GM12873 (cell line): ENCODE results near the gene EEF1B2.

ENCODE experiments used
- CTCF ChIP-seq: IDR thresholded peaks from 2 replicates; pipeline ENCODE4 v1.5.1; 2012; ENCODE audit warnings: low read depth, mild to moderate bottlenecking, moderate library complexity, low read length, control low read depth; ENCODE audit not compliant: insufficient read depth; ENCODE audit errors: missing control alignments

EEF1B2 gene

GRCh38 chr2:206158563-206159345 lies 941 bp upstream of the EEF1B2 start:
- TF ChIP-seq CTCF: no peak

- no peak for TF ChIP-seq CTCF
Measured at GRCh38 chr2:206160125-206160806, 571 bp downstream of the EEF1B2 start.

- TF ChIP-seq CTCF: no peak
Measured at GRCh38 chr2:206160807-206161179, 1.1 kb downstream of the EEF1B2 start.

GRCh38 chr2:206163251-206163880 lies 3.7 kb downstream of the EEF1B2 start:
- no peak for TF ChIP-seq CTCF

GRCh38 chr2:206164261-206164862 lies 4.7 kb downstream of the EEF1B2 start:
- peak; percentile 57 for TF ChIP-seq CTCF

GRCh38 chr2:206173147-206173546 lies 13.5 kb downstream of the EEF1B2 start:
- TF ChIP-seq CTCF: no peak

GRCh38 chr2:206176121-206176520 lies 16.4 kb downstream of the EEF1B2 start:
- no peak for TF ChIP-seq CTCF
